ENCODE measurements around the gene HIF3A.

- TF ChIP-seq EZH2phosphoT487 (IDR thresholded peaks at IDR 0.05; ENCODE audit: low read depth, severe bottlenecking, unreplicated experiment) (no peak), CTCF (IDR thresholded peaks at IDR 0.05; ENCODE audit: poor library complexity) (no peak)
Observed at GRCh38 chr19:46364359-46364758, 67.5 kb downstream of the HIF3A start.

All from hepatocyte (in vitro differentiated cells).